ENCODE results near the gene RASSF4.

- TF ChIP-seq, protein P1, sequence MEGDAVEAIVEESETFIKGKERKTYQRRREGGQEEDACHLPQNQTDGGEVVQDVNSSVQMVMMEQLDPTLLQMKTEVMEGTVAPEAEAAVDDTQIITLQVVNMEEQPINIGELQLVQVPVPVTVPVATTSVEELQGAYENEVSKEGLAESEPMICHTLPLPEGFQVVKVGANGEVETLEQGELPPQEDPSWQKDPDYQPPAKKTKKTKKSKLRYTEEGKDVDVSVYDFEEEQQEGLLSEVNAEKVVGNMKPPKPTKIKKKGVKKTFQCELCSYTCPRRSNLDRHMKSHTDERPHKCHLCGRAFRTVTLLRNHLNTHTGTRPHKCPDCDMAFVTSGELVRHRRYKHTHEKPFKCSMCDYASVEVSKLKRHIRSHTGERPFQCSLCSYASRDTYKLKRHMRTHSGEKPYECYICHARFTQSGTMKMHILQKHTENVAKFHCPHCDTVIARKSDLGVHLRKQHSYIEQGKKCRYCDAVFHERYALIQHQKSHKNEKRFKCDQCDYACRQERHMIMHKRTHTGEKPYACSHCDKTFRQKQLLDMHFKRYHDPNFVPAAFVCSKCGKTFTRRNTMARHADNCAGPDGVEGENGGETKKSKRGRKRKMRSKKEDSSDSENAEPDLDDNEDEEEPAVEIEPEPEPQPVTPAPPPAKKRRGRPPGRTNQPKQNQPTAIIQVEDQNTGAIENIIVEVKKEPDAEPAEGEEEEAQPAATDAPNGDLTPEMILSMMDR (conservative IDR thresholded peaks at IDR 0.05): no peak
- no peak for TF ChIP-seq ZFX (IDR thresholded peaks at IDR 0.05)
Observed at GRCh38 chr10:44974082-44974627, 14.6 kb downstream of the RASSF4 start.

Measured in C4-2B (cell line).